Tibial nerve (tissue), 4 donors: ENCODE data around the gene TBC1D22A. TPM values are rescaled to one million over a fixed set of nuclear protein-coding genes. Genes with fewer than 3 reads are reported as not detected.

ENCODE experiments used
- DNase-seq, 2 donors: peaks; one replicate each; pipeline ENCODE4 v3.0.0-alpha.2; 2019; ENCODE audit warnings: low spot score in 2 of 2
- H3K27ac ChIP-seq, 4 donors: fragments of 200-600 bp; sonication (generic) in 3 of 4; one replicate each; pipeline ENCODE4 v1.5.1; 2017 to 2019; ENCODE audit warnings: mild to moderate bottlenecking in 1 of 4
- H3K27me3 ChIP-seq, 2 donors: fragments of 200-600 bp; sonication (generic) in 1 of 2; one replicate each; pipeline versions ENCODE4 v1.5.1 to v1.6.0; 2017 to 2019
- H3K36me3 ChIP-seq, 3 donors: fragments of 200-600 bp; sonication (generic); one replicate each; pipeline ENCODE4 v1.5.1; 2018 to 2019
- H3K4me1 ChIP-seq, 4 donors: fragments of 200-600 bp; sonication (generic) in 3 of 4; one replicate each; pipeline ENCODE4 v1.5.1; 2017 to 2019
- H3K4me3 ChIP-seq, 4 donors: fragments of 200-600 bp; sonication (generic) in 3 of 4; one replicate each; pipeline ENCODE4 v1.5.1; 2017 to 2019; ENCODE audit warnings: mild to moderate bottlenecking in 1 of 4, moderate library complexity in 1 of 4
- H3K9me3 ChIP-seq, 4 donors: fragments of 200-600 bp; sonication (generic) in 3 of 4; one replicate each; pipeline ENCODE4 v1.5.1; 2017 to 2019
- EP300 ChIP-seq, 2 donors: sonication (generic); formaldehyde crosslinking; IDR thresholded peaks; one replicate each; pipeline ENCODE4 v1.6.1; 2017; ENCODE audit warnings: antibody characterized with exemption in 2 of 2, mild to moderate bottlenecking in 1 of 2
- POLR2A ChIP-seq, 2 donors: fragments of 450-650 bp; IDR thresholded peaks; one replicate each; pipeline ENCODE4 v1.6.1; 2017; ENCODE audit warnings: antibody characterized with exemption in 2 of 2, mild to moderate bottlenecking in 2 of 2, moderate library complexity in 2 of 2
- WGBS, 2 donors: methylation state at CpG; one replicate each; pipeline ENCODE4 v1.1.5; 2018; 5-methylcytosine and 5-hydroxymethylcytosine counted together
- total RNA-seq, 4 donors: library from RNA; depleted of rRNA; stranded (reverse); fragments of >200 nt; gene quantifications; one replicate each; pipeline ENCODE4 v1.1.0, GENCODE V29; 2016
- TF ChIP-seq, protein P1 (sequence below), 5 experiments: fragments of 200-600 bp in 3 of 5; fragments of 450-650 bp in 2 of 5; sonication (generic) in 3 of 5; IDR thresholded peaks; one replicate each; pipeline ENCODE4 v1.5.1; 2016 to 2019; ENCODE audit warnings: antibody characterized with exemption in 5 of 5, mild to moderate bottlenecking in 3 of 5, moderate library complexity in 2 of 5

Gene TBC1D22A
- total RNA-seq, 4 donors from 2014 or later: 27.3 to 35.4 (median 29.3) TPM

DNA sequence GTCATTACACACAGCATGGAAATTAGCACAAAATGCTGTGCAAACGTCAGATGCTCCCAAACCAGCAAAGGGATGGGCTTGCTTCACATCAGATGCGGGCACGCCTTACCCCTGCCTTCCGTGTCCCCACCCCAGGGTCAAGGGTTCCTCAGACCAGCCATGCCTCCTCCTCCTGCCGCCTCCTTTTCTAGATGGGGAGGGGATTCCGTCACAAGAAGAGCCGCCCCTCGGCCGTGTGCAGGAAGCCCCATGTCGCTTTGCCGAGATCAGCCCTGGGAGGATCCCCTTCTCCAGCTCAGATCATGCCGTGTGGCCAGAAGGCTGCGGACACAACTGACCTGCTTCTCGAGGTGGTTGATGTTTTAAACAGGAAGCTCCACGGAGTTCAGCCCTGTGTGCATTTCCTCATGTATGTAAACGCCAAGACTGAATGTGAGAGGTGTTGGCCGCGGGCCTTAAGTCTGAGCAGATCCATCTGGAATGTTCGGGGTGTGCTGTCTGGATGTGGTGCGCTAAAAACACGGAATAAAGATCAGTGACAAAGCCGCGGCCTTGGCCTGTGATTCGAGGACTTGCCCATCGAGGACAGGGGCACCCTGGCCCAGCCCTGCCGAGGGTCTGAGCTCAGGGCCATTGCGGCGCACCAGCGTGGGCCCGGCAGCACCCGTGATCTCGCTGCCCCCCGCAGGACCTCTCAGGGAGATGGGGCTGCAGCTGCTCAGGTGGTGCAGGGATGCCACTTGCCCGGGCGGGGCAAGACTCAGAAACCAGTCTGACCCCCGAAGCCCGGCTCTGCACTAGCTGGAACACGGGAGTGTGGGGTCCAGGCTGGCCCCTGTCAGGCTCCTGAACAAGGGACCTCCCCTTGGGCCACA is 412.9 kb downstream of the TBC1D22A start:
- Histone ChIP-seq H3K9me3 (peaks cover 0 to 6% (median 0%) of the 10 kb centered on the region in 4 donors), H3K36me3 (peaks cover 0 to 66% (median 0%) of the 10 kb centered on the region in 3 donors), H3K27me3 (no peaks in the 10 kb centered on the region), H3K4me1 (peaks cover 0 to 4% (median 0%) of the 10 kb centered on the region in 4 donors), H3K4me3 (no peak overlapping the region), H3K27ac (no peak overlapping the region)
- DNase-seq: peak in 1 of 2 donors; percentile 8
- TF ChIP-seq, protein P1, sequence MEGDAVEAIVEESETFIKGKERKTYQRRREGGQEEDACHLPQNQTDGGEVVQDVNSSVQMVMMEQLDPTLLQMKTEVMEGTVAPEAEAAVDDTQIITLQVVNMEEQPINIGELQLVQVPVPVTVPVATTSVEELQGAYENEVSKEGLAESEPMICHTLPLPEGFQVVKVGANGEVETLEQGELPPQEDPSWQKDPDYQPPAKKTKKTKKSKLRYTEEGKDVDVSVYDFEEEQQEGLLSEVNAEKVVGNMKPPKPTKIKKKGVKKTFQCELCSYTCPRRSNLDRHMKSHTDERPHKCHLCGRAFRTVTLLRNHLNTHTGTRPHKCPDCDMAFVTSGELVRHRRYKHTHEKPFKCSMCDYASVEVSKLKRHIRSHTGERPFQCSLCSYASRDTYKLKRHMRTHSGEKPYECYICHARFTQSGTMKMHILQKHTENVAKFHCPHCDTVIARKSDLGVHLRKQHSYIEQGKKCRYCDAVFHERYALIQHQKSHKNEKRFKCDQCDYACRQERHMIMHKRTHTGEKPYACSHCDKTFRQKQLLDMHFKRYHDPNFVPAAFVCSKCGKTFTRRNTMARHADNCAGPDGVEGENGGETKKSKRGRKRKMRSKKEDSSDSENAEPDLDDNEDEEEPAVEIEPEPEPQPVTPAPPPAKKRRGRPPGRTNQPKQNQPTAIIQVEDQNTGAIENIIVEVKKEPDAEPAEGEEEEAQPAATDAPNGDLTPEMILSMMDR (IDR thresholded peaks at IDR 0.05): no peak
- TF ChIP-seq POLR2A (IDR thresholded peaks at IDR 0.05) (no peak), EP300 (IDR thresholded peaks at IDR 0.05) (no peak)
- 81 to 82% methylated on average over 23 to 30 of the region's 38 CpGs for WGBS, 2 donors

DNA sequence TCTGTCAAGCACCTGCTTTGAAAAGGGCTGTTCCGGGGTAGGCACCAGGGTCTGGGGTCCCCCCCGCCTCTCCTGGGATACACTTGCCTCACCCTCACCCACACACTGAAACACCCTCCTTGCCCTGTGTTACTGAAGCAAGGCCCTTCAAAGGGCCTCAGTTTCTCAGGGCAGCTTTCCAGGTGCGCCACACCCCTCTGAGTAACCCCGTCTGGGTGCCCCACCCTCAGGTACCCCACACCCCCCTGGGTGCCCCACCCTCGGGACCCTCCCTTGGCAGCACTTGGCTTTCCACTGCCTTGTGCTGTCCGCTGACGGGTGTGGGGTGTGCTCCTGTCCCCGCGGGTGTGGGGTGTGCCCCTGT is 413.6 kb downstream of the TBC1D22A start:
- TF ChIP-seq, protein P1 (IDR thresholded peaks at IDR 0.05): no peak
- TF ChIP-seq POLR2A (IDR thresholded peaks at IDR 0.05) (no peak), EP300 (IDR thresholded peaks at IDR 0.05) (no peak)
- peak in 1 of 2 donors; percentile 8 for DNase-seq
- 90 to 98% methylated on average over 4 to 5 of the region's 9 CpGs for WGBS, 2 donors

DNA sequence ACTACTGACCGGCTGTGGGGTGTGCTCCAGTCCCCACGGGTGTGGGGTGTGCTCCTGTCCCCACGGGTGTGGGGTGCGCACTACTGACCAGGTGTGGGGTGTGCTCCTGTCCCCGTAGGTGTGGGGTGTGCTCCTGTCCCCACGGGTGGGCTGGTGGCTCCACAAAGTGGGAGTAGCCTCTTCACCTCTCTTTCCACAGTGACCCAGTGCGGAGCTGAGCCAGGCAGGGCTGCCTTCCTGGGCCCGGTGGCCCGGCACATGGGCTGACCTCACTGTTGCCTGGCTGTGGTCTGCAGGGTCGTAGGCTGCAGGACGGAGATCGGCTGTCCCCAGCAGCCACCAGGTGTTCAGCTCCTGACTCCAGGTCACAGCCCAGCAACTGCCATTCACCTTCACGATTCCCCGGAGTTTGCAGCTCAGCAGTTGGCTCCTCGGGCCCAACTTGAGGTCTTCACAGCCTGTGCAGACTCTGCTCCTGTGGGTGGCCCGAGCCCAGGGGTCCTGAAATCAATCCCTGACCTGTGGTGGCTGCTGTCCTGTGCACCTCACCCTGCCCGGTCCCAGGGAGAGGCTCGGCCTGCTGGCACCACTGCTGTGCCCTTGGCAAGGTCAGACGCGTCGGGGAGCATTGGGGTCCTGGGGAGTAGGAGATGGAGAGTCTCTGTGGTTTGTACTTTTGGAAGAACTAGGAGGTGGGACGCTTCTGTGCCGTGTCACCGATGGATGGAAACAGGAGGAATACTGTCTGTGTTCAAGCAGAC is 414.3 kb downstream of the TBC1D22A start:
- Histone ChIP-seq H3K36me3 (peaks cover 0 to 58% (median 0%) of the 10 kb centered on the region in 3 donors), H3K27me3 (no peaks in the 10 kb centered on the region), H3K4me3 (no peak overlapping the region), H3K9me3 (peaks cover 0 to 6% (median 0%) of the 10 kb centered on the region in 4 donors), H3K27ac (no peak overlapping the region), H3K4me1 (peaks cover 0 to 4% (median 0%) of the 10 kb centered on the region in 4 donors)
- 92% methylated on average over 18 to 22 of the region's 24 CpGs for WGBS, 2 donors
- DNase-seq: peak in 1 of 2 donors; percentile 9
- TF ChIP-seq, protein P1 (IDR thresholded peaks at IDR 0.05): no peak
- no peak for TF ChIP-seq EP300 (IDR thresholded peaks at IDR 0.05)
- no peak for TF ChIP-seq POLR2A (IDR thresholded peaks at IDR 0.05)

More for the DNA sequence above, 413.6 kb downstream of the TBC1D22A start:
- Histone ChIP-seq H3K4me1 (peaks cover 0 to 4% (median 0%) of the 10 kb centered on the region in 4 donors), H3K4me3 (no peak overlapping the region), H3K9me3 (peaks cover 0 to 6% (median 0%) of the 10 kb centered on the region in 4 donors), H3K27me3 (no peaks in the 10 kb centered on the region), H3K36me3 (peaks cover 0 to 60% (median 0%) of the 10 kb centered on the region in 3 donors), H3K27ac (no peak overlapping the region)

DNA sequence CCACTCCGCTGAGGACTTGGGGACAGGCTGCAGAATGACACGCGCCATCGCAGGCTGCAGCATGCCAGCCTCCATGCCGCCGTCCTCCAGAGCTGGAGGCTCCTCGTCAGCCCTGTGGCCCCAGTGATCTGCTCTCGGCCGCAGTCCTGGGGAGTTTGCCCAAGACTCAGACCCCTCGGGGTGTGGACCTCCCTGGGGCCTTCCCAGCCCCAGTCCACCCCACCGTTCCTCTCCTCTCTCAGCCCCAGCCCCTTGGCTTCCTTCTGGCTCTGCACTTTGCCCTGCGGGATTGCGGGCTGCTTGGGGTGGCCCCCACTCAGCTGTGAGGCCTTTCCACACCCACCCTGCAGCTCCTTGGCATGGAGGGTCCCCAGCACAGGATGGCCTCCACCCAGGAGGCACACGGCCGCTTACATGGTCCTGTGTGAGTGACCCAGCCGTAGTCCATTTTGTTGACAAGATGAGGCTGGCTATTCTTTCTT is 414.9 kb downstream of the TBC1D22A start:
- DNase-seq: peak in 1 of 2 donors; percentile 8
- Histone ChIP-seq H3K36me3 (peaks cover 0 to 53% (median 0%) of the 10 kb centered on the region in 3 donors), H3K4me1 (peaks cover 0 to 4% (median 0%) of the 10 kb centered on the region in 4 donors), H3K4me3 (no peak overlapping the region), H3K27ac (no peak overlapping the region), H3K27me3 (no peaks in the 10 kb centered on the region), H3K9me3 (peaks cover 0 to 11% (median 0%) of the 10 kb centered on the region in 4 donors)
- WGBS, 2 donors: 95% methylated on average over 16 of the region's 16 CpGs
- TF ChIP-seq EP300 (IDR thresholded peaks at IDR 0.05) (no peak), POLR2A (IDR thresholded peaks at IDR 0.05) (no peak)
- TF ChIP-seq, protein P1 (IDR thresholded peaks at IDR 0.05): no peak
